Measurements from ENCODE around the gene C15orf39. TPM values are rescaled to one million over a fixed set of nuclear protein-coding genes. Genes with fewer than 3 reads are reported as not detected.

The C15orf39 gene
- total RNA-seq, 1 experiment from 2014 or later = 45.6 TPM

- Histone ChIP-seq H3K4me2 (ENCODE audit: insufficient read depth, insufficient read length, low read length) (no peak overlapping the region), H2BK5ac (ENCODE audit: insufficient read length, low read length) (no peak overlapping the region), H4K91ac (ENCODE audit: insufficient read length, low read depth, low read length) (no peak overlapping the region), H3K56ac (ENCODE audit: insufficient read length, low read depth, low read length) (no peak overlapping the region), H3K27me3 (ENCODE audit: insufficient read depth, low read length) (no peaks in the 10 kb centered on the region), H3K23me2 (ENCODE audit: insufficient read length, low read depth, low read length, poor library complexity, severe bottlenecking) (peaks cover 2% of the 10 kb centered on the region), H3K4me1 (ENCODE audit: insufficient read depth, low read length) (no peaks in the 10 kb centered on the region; the same call in 1 of the 2 replicates), H2BK20ac (ENCODE audit: low read depth, low read length, poor library complexity, severe bottlenecking) (no peak overlapping the region), H2BK12ac (ENCODE audit: insufficient read length, low read depth, low read length) (no peak overlapping the region), H2BK15ac (ENCODE audit: low read depth, low read length) (no peak overlapping the region), H3K79me2 (ENCODE audit: insufficient read depth, low read length) (no peaks in the 10 kb centered on the region), H2AK5ac (ENCODE audit: insufficient read length, low read length) (no peak overlapping the region), H3K9me3 (ENCODE audit: control insufficient read depth, low read depth, low read length) (no peaks in the 10 kb centered on the region), H3K23ac (ENCODE audit: insufficient read length, low read depth, low read length) (no peak overlapping the region), H2BK120ac (ENCODE audit: low read depth, low read length, poor library complexity, severe bottlenecking) (no peak overlapping the region), H3K4ac (ENCODE audit: low read depth, low read length) (no peak overlapping the region), H3K18ac (ENCODE audit: insufficient read length, low read depth, low read length) (no peak overlapping the region), H4K20me1 (ENCODE audit: control insufficient read depth, insufficient read depth, insufficient read length) (no peaks in the 10 kb centered on the region), H3K14ac (ENCODE audit: insufficient read depth, low read length) (no peak overlapping the region), H3K9ac (ENCODE audit: extremely low read depth, insufficient read length, low read length) (no peak overlapping the region), H3K27ac (ENCODE audit: insufficient read length, low read depth, low read length) (no peak overlapping the region), H2AFZ (ENCODE audit: low read length) (no peak overlapping the region), H3K79me1 (ENCODE audit: insufficient read depth, low read depth, low read length, poor library complexity, severe bottlenecking) (no peaks in the 10 kb centered on the region), H4K5ac (ENCODE audit: insufficient read length, low read depth, low read length) (no peak overlapping the region), H3T11ph (ENCODE audit: low read length) (no peak overlapping the region), H4K8ac (replicated peaks; ENCODE audit: insufficient read length, low read depth, low read length) (no peak overlapping the region)
- H3K36me3 Mint-ChIP-seq (ENCODE audit: insufficient read depth in 1 of 3, low read depth in 3 of 3) = no peaks in the 10 kb centered on the region
- peaks cover 29 to 47% of the 10 kb centered on the region in 2 experiments for H3K4me1 Mint-ChIP-seq
- WGBS (ENCODE audit: extremely low coverage, insufficient read length, low lambda C conversion rate) = no CpG with 5 or more reads among the region's 4 CpGs
- no peak for DNase-seq
- H3K9me3 Mint-ChIP-seq = no peaks in the 10 kb centered on the region
- TF ChIP-seq CTCF (conservative IDR thresholded peaks at IDR 0.05) = no peak
- H3K4me3 Mint-ChIP-seq = no peak overlapping the region
- H3K27ac Mint-ChIP-seq = no peak overlapping the region
- H3K27me3 Mint-ChIP-seq (ENCODE audit: low read depth) = peaks cover 26% of the 10 kb centered on the region
These were observed 25.3 kb upstream of the C15orf39 start for GRCh38 chr15:75176396-75176761.
